Medulla oblongata (tissue), 1 donor: ENCODE results near the gene POLK.
A peak's percentile ranks its signal among the peaks of the same experiment; 100 is the strongest.
"Not testable (repeated sequence)": the region's sequence is repeated elsewhere in the genome, so short reads cannot be mapped to it uniquely, and the experiment has no call there.

Experiments used
- DNase-seq: peaks from one replicate; pipeline ENCODE4 v3.0.0-alpha.2; 2015; ENCODE audit errors: extremely low spot score

POLK gene

DNA sequence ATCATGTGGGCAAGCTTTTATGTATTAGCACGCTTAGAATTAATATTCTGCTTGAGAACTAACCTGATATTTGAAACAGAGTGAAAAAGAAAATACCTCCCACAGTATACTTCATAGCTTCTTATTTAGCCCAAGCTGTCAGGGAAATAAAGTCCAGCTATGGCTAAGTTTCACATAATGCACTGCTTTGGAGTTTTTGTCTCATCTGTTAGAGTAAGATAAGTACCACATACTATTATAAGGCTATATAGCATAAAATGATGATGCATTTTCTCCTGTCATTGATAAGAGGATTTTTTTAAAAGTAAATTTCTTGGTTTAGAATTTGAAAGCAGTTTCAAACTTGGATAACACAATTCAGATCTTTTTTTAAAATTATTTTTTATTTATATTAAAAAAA lies 97.2 kb downstream of the POLK start:
- DNase-seq = no peak

DNA sequence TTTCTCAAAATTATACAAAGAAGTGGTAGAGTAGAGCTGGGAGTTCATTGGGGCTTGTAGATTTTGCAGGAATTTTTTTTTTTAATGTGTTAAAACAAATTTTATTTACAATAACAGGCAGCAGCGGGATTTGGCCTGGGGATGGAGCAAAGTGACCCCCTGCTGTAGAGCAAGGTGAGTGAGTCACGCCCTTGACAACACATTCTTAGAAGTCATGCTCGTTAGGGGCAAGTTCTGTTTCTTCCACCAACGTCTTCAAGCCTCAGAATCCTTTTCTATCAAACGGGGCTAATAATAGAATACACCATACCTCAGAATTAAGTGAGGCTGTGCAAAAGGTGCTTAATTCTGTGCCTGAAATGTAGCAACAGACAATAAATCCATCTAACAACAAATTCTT lies 98.5 kb downstream of the POLK start:
- DNase-seq = no peak

DNA sequence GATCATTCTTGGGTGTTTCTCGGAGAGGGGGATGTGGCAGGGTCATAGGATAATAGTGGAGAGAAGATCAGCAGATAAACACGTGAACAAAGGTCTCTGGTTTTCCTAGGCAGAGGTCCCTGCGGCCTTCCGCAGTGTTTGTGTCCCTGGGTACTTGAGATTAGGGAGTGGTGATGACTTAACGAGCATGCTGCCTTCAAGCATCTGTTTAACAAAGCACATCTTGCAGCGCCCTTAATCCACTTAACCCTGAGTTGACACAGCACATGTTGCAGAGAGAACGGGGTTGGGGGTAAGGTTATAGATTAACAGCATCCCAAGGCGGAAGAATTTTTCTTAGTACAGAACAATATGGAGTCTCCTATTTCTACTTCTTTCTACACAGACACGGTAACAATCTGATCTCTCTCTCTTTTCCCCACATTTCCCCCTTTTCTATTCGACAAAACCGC lies 99.2 kb downstream of the POLK start:
- not testable (repeated sequence) for DNase-seq

DNA sequence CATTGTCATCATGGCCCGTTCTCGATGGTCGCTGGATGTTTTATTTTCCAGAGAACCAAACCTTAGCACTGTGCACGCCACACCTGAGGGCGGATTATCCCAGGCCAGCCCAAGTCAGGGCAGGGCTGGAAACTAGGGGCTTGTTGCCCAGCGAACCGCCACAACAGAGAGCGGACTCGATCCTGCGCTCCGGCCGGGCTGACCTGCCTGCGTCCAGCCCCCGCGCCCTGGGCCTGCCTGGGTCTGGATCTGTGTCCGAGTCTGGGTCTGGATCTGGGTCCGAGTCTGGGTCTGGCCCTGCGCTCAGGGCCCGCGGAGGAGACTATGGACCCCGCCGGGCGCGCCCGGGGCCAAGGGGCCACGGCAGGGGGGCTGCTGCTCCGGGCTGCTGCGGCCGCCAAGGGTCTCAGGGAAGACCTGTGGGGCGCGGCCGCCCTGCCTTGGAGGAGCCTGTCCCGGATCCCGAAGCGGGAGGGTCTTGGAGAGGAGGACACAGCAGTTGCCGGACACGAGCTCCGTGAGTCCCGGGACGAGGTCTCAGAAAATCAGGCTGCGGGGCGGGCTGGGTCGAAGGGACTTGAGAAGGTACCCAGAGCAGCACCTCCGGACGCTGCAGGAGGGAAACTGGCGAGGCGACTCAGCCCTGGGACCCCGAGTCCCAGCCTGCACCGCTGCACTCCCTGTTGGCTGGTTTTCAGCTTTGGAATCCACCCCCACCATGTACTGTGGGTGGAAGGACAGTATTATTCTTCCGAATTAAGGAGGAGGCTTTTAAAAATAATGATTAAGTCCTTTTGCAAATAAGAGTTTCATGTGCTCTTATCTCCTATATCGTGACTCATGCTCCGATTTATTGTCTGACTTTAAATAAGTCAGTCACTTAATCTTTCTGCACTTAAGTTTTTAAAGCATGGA lies 99.9 kb downstream of the POLK start, which contains the start of gene ANKDD1B:
Gene ANKDD1B (plus strand): TSS at position 143 of the 915 bp plus-strand sequence. CDS start 182 bp downstream, at position 325.
- peak; percentile 7 for DNase-seq

DNA sequence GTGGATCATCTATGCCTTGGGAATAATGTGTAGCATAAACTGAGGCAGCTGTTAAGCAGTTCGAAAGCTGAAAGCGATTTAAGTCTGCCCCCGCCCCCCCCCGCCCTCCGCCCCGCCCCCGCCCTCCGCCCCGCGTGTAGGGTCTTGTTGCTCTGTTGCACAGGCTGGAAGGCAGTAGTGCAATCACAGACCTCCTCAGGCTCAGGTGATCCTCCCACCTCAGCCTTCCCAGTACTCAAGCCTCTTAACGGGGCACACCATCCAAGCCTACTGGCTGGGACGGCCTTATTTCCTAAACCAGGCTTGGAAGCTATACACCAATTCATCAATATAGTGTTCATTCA lies 100.5 kb downstream of the POLK start:
- no peak for DNase-seq

DNA sequence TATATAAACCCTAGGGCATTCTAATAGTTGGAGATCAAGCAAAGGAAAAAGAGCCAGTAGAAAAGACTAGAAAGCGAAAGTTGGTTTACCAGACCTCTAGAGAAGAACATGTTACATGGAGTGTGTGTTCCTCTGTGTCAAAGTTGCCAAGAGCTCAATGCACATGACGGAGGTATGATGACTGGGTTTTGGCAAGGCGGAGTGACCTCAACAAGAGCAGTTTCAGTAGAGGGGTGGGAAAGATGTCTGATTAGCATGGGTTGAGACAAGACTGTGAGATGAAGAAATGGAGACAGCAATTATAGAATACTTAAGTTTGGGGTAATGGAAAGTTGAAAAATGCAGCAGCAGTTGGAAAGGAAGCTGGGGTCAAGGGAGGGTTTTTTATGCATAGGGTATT lies 101.2 kb downstream of the POLK start:
- no peak for DNase-seq

DNA sequence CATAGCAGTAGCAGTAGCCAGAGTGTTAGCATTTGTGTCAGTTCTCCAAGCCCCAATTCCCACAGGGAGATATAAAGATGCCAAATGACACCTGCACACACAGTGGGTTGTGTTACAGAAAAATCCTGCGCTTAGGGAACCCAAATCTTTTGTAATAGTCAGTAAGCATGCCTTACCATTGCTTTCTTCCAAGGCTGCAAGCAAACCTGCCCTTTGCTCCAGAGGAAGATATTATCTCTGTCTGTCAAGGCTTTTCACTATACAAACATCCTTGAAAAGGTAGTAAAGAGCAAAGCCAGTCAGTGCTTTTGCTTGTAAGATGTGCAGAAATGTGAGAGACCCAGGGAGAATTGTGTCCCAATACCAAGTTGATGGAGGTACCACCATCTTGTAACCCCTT lies 102.5 kb downstream of the POLK start:
- DNase-seq = no peak

DNA sequence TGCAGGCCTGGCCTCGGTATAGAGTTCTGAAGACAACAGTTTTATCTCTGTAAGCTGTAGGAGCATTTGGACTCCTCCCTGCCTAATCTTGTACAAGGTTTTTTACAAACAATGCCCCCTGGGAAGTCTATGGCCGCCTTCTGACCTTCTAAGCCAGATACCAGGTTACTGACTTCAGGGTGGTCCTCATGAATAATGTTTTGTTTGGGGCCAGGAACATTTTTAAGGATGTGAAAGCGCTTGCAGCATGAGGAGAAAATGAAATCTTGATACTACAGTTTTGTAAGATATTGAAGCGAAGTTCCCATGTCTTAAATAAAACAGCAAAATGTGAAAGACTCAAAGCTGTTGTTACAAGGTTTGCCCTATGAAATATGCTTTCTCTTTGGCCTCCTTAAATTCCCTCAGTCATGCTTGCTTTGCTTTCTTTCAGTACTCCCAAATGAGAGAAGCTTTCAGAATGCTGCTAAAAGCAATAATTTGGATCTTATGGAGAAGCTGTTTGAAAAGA lies 104.7 kb downstream of the POLK start:
- DNase-seq = no peak

DNA sequence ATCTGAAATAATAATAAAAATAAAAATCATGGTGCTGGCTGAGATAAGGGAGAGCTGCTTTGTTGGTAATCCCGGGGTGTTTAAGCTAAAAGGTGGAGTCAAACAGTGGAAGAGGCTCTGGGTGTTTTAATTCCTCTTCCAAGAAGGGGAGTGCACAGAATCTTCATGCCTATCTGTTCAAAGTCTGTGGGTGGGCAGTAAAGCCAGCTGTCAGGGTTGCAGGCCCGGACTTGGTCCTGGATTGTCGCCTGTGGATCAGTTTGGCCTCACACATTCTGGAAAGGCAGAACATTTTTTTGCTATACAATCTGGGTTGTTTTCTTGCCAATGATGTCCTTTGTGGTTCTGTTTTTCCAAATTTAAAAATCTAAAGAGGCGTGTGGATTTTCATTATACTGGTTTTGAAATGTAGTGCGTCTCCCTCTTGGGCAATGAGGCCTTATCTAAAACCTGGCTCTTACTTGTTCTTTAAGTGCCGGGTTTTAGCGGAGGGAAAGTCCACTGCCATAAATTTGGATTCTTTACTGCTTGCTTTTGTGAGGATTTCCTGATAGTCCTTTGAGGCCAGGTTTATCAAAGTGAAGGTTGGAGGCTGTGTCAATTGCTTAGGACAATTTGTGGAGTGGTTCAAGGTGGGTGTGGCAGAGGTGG lies 105.4 kb downstream of the POLK start:
- DNase-seq = no peak

DNA sequence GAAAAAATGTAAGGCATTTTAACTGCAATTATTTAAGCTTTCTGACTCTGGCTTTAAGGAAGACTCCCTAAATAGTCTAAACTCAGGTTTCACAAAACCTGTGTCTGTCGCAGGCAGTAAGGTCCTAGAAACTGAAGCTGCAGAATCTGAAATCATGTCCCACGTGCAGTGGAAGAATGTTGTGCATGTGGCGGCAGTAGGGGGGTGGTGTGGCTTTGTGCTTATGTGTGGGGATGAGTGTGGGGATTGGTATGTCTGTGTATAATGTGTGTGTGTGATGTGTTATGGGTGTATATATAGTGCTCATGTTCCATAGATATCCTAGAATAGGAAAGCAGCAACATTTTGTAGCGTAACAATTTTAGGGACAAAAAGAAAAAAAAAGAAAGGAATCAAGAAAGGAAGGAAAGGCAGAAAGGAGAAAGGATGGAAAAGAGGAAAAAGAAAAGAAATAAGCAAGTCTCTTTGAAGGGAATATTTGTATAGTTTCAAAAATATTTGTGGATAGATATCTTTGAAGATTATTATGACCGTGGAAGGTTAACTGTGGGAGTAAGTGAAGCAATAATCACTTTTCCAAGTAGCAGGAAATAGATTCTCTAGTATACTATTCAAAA lies 106.2 kb downstream of the POLK start:
- DNase-seq = no peak

DNA sequence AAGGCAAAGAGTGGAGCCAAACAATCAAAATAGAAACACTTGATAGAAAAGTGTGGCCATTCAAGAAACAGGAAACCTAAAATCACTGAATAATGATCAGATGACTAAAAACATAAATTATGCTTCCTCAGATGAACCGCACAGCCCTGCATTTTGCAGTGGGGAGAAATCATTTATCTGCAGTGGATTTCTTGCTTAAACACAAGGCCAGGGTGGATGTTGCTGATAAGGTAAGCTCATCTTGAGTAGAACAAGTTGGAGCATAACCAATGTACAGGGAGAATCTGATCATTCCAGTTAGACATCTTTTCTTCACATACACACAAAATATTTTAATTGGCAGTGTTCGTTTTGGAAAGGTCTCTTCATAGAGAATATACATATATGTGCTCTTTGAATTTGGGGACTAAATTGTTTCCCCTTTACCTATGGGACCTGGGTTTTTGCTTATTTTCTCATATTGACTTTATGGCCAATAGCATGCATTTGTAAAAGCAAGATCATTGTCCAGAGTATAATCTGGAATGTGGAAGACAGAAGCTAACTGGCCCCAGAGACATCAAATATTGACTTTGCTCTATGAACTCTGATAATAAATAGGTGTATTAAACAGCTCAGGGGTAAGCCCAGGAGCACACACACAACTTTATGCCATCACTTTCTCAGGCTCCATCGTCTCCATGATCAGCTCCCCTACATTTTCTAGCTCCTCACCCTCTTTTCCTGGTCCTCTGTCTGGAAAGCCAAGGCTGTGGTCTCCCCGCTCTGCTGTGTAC lies 108.7 kb downstream of the POLK start:
- DNase-seq = no peak

DNA sequence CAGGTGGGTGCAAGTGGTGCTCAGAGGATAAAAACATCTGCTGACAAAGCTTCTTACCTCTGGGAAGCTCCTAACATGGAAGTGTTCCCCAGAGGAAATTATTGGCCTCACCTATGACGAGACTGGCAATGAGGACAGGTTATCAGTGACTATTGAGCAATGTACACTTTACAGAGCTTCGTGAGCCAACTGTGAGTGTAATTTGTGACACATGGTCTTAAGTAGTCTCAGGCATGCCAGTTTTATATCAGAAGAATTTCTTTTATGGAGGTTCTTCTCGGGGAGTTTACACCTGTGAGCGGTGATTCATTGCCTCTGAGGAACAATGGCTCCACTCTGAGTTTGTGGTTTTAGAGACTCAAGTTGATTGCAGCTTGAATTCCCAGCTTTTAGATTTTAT lies 110.9 kb downstream of the POLK start:
- no peak for DNase-seq

DNA sequence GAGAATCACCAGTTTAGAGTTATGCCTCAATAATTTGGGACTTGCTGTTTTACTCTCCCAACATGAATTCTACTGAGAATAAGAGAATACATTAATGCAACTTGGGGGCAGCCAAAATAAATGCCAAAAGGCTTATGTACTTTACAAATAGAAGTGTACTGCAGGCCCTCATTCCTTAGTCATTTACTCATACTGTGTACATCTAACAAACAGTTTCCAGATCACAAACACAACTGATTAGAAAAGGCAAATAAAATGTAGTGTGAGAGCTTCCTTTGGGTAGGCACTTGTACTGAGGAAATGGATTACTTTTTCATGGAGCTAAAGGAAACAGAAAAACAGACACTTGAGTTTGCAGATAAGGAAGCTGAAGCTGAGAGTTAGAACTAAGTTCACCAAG lies 112.2 kb downstream of the POLK start:
- DNase-seq = no peak

DNA sequence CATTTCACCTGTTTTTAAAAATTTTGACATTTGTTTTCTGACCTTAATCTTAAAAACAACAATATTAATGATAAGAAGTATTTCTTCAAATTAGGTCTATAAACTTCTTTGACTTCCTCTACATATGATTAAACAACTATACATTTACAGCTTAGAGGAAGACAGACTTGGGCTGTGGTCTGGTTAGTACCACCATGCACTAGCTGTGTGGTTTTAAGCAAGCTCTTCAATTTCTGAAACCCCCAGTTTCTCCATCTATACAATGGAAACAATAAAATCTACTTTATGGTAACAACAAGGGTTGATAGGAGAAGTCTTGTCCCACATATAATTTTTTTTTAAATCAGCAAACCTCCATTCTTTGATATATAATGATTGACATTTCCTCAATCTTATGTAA lies 115.3 kb downstream of the POLK start:
- no peak for DNase-seq

DNA sequence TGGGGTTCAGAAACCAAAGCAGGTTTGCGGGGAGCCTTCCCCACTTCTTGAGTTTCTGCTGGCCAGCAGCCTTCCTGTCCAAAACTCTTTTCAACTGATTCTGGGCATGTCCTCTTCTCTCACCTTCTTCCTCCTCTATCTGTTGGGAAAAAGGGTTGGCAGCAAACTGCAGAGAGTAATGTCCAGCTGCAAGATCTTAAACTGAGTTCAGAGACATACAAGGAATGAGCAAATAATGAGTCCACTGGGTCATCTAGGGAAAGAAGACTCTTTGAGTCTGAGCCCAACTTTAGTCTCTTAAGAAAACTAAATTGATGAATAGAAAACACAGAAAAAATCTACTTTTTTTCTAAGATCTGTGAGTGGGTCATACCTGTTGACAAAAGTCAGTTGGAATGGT lies 116.1 kb downstream of the POLK start:
- DNase-seq = no peak

DNA sequence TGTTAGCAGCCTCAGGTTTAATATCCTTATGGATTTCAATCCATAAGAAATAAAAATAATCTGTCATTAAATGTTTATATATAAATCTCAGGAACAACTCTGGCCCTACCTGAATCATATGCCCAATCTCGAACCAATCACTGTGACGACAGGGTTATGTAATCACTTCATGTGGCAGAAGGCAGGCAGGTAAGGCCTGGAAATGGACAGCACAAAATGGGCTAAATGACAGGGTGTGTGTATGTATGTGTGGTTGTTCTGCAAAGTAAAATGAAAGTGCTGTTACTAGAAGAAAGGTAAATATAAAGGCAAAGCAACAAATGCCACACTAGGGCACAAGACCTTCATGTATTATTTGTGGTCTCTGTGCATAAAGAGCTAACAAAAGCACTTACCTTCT lies 119.2 kb downstream of the POLK start:
- DNase-seq = no peak

DNA sequence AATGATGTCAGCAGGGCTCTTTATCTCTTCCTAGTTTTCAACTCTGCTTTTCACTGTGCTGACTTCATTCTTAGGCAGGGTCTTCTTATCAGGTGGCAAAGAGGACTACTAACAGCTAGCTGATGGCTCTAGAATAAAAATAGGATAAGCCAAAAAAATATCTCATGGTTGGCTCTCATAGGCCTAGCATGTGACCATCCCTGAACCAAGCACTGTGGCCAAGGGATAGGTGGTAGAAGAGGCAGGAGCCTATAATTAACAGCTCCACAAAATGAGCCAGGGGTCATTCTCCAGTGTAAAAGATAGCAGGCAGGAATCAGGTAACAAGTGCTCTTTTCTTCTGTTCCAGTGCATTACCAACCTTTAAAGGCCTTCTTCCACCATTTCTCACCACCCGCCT lies 120.6 kb downstream of the POLK start:
- DNase-seq = no peak

DNA sequence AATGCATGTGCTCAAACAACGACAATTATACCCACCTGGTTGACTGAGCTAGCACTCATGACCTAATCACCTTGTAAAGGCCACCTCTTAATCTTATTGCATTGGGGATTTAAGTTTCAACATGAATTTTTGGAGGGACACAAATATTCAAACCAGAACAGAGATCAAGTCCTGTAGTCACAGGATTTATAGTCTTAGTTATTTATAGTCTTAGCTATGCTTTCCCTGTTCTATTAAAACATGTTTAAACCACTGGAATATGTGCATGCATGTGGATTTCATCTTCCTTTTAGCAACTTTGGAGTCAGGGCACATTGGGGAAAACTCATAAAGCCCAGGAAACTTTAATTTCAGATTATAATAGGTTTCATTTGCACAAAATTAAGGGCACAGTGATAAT lies 126.3 kb downstream of the POLK start:
- DNase-seq = no peak

DNA sequence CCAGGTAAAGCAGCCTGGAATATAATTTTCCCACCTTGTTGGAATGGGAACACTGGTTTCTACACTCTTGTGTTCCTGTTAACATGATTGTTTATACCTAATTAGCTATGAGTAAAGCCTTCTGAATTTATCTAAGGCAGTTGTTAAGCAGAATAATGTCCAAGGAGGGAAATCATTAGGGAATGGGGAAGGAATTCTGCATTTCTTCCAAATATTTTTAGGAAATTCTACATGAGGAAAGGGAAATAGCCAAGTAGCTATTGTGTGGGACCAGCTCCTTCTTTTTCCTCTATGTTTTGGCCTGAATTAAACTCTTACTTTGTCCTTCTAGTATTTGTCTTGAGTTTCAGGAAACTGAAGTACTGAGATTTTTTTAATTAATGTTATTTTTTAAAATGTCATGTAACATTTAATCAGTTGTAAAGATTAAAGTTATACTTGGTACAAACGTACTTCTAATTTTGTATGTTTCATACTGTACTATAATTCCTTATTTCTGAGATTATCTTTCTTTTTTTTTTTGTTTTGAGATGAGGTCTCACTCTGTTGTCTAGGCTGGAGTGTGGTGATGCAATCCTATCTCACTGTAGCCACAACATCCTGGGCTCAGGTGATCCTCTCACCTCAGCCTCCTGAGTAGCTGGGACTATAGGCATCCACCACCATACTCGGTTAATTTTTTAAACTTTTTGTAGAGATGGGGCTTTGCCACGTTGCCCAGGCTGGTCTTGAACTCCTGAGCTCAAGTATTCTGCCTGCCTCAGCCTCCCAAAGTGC lies 128.0 kb downstream of the POLK start:
- no peak for DNase-seq

DNA sequence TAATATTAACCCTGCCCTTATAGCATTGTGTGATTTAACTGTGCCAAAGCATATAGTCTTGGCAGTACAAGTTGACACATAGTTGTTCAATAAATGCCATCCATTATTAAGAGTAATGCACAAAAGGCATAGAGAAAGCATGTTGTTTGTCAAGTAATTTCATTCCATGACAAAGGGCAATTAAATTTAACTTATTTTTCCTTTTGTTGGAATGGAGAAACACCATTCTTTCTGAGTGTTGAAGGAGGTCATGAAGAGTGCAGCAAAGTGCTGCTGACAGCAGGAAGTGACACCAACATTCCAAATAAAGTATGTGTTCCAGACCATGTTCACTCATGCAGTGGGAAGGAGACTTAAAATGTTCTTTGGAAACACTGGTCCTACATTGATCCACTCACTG lies 128.7 kb downstream of the POLK start:
- DNase-seq = no peak

DNA sequence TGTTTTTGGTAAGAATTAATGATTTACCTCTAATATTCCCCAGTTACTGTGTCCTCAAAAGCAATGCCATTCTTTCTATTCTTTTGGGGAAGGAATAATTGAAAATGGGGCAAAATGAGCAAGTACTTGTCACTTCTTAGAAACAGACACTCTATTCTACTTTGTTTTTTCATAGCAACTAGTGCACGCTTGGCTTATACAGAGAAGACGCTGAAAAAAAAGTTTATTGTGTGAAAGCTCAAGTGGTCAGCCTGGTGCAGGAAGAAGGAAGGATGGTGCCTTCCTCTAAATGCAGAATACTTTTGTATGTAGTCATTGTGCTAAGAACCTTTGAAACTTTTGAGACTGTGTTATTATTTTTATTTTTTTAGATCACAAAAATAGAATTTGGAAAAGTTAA lies 129.1 kb downstream of the POLK start:
- DNase-seq = no peak
